Muscle layer of colon (tissue), 2 donors: ENCODE results near the gene LRIG3.
A peak's percentile ranks its signal among the peaks of the same experiment; 100 is the strongest.

Experiments
- H3K27ac ChIP-seq: one replicate; pipeline ENCODE4 v1.7.0; 2013; ENCODE audit warnings: low read depth, mild to moderate bottlenecking, low read length, moderate library complexity
- H3K27me3 ChIP-seq, 2 donors: one replicate each; pipeline ENCODE4 v1.7.0; 2013; ENCODE audit warnings: low read length in 2 of 2, mild to moderate bottlenecking in 2 of 2; ENCODE audit not compliant: insufficient read depth in 2 of 2, control insufficient read depth in 1 of 2
- H3K36me3 ChIP-seq: one replicate; pipeline ENCODE4 v1.7.0; 2013; ENCODE audit warnings: mild to moderate bottlenecking, low read length; ENCODE audit not compliant: insufficient read depth
- H3K4me1 ChIP-seq: one replicate; pipeline ENCODE4 v1.7.0; 2013; ENCODE audit warnings: mild to moderate bottlenecking, low read length; ENCODE audit not compliant: insufficient read depth
- H3K4me3 ChIP-seq, 2 donors: one replicate each; pipeline ENCODE4 v1.7.0; 2013; ENCODE audit warnings: low read length in 2 of 2, low read depth in 1 of 2, mild to moderate bottlenecking in 1 of 2, moderate library complexity in 1 of 2
- H3K9ac ChIP-seq: one replicate; pipeline ENCODE4 v1.7.0; 2013; ENCODE audit warnings: low read length
- H3K9me3 ChIP-seq: one replicate; pipeline ENCODE4 v1.7.0; 2013; ENCODE audit warnings: mild to moderate bottlenecking, low read length
- donor health status: abdominal sarcoma.
- donor health status: Adenocarcinoma of cecum.

Gene LRIG3

GRCh38 chr12:58927120-58927519 lies 6.8 kb upstream of the LRIG3 start:
- Histone ChIP-seq H3K4me3 (no peak overlapping the region), H3K4me1 (no peaks in the 10 kb centered on the region), H3K9ac (no peak overlapping the region), H3K27me3 (no peaks in the 10 kb centered on the region), H3K27ac (no peak overlapping the region), H3K36me3 (no peaks in the 10 kb centered on the region), H3K9me3 (no peaks in the 10 kb centered on the region)

DNA sequence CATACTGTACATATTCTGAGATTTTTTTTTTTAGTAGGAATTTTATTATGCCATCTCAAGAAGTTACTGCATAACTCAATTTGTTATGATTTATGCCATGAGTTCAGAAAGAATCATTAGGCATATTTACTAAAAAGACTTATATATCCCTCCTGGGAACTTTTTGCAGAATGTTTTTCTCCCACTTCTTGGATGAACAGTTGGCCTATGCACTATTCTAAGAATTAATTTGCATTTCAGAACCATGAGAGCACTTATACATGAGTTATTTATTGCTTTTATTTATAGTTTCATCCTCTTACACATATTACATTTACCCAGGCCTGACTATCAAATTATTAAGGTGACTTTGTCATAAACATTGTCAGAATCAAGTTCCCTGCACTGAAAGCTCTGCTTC lies 6.3 kb upstream of the LRIG3 start:
- H3K36me3 ChIP-seq = no peaks in the 10 kb centered on the region
- H3K27ac ChIP-seq = no peak overlapping the region
- H3K9me3 ChIP-seq = no peaks in the 10 kb centered on the region
- H3K27me3 ChIP-seq = no peaks in the 10 kb centered on the region
- no peak overlapping the region for H3K9ac ChIP-seq
- no peaks in the 10 kb centered on the region for H3K4me1 ChIP-seq
- H3K4me3 ChIP-seq = no peak overlapping the region

- H3K9me3 ChIP-seq = no peaks in the 10 kb centered on the region
- H3K4me3 ChIP-seq = no peak overlapping the region
- no peaks in the 10 kb centered on the region for H3K27me3 ChIP-seq
- H3K27ac ChIP-seq = no peak overlapping the region
- H3K9ac ChIP-seq = no peak overlapping the region
- H3K4me1 ChIP-seq = no peaks in the 10 kb centered on the region
- H3K36me3 ChIP-seq = no peaks in the 10 kb centered on the region
These were observed 5.4 kb upstream of the LRIG3 start for GRCh38 chr12:58925751-58926150.

- no peak overlapping the region for H3K9ac ChIP-seq
- H3K4me1 ChIP-seq = no peaks in the 10 kb centered on the region
- H3K4me3 ChIP-seq = no peak overlapping the region
- no peaks in the 10 kb centered on the region for H3K27me3 ChIP-seq
- no peaks in the 10 kb centered on the region for H3K36me3 ChIP-seq
- H3K9me3 ChIP-seq = no peaks in the 10 kb centered on the region
- H3K27ac ChIP-seq = no peak overlapping the region
These were observed 4.9 kb upstream of the LRIG3 start for GRCh38 chr12:58925111-58925611.

GRCh38 chr12:58924652-58925051 lies 4.3 kb upstream of the LRIG3 start:
- Histone ChIP-seq H3K4me1 (no peaks in the 10 kb centered on the region), H3K9ac (no peak overlapping the region), H3K4me3 (no peak overlapping the region), H3K27me3 (no peaks in the 10 kb centered on the region), H3K36me3 (no peaks in the 10 kb centered on the region), H3K27ac (no peak overlapping the region), H3K9me3 (no peaks in the 10 kb centered on the region)

DNA sequence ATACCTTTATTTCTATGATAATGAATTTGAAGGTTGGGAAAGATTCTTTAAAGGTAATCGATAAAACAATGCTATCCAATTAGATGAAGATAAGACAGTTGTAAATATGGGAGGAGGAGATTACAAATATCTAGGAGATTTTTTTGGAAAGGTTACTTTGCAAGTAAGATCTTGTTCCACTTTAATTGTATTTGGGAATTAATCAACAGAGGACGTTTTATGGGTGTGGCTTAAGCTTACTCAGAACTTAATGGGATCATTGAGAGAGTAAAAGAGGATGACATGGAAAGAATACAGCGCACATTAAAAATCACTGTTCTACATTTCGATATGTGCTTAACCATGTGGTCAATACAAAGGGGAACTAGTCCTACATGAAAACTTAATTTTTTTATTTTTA lies 3.5 kb upstream of the LRIG3 start:
- no peaks in the 10 kb centered on the region for H3K9me3 ChIP-seq
- no peaks in the 10 kb centered on the region for H3K36me3 ChIP-seq
- no peaks in the 10 kb centered on the region for H3K4me1 ChIP-seq
- no peaks in the 10 kb centered on the region for H3K27me3 ChIP-seq
- H3K27ac ChIP-seq = no peak overlapping the region
- H3K9ac ChIP-seq = no peak overlapping the region
- no peak overlapping the region for H3K4me3 ChIP-seq

DNA sequence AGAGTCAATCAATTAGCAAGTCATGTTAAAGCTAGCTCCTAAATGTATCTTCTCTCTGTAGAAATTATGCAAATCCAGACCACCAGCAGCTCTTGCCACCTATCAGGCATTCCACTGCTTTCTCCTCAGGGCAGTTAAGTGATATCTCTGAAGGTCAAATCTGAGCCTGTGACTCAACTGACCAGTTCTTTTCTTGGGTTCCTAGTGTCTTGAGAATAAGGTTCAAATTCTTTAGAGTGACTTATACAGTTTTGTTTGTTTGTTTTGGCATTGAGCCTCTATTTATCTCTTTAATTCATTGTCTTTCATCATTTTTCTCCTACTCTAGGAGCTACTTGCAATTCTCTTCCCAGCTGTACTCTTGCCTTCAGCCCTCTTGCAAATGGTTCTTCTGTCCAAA lies 2.5 kb upstream of the LRIG3 start:
- no peak overlapping the region for H3K27ac ChIP-seq
- H3K36me3 ChIP-seq = no peaks in the 10 kb centered on the region
- no peak overlapping the region for H3K9ac ChIP-seq
- no peaks in the 10 kb centered on the region for H3K27me3 ChIP-seq
- no peak overlapping the region for H3K4me3 ChIP-seq
- H3K9me3 ChIP-seq = no peaks in the 10 kb centered on the region
- H3K4me1 ChIP-seq = no peaks in the 10 kb centered on the region

GRCh38 chr12:58920961-58921861 lies 907 bp upstream of the LRIG3 start:
- H3K4me1 ChIP-seq = peaks cover under 1% of the 10 kb centered on the region
- H3K36me3 ChIP-seq = no peaks in the 10 kb centered on the region
- no peaks in the 10 kb centered on the region for H3K9me3 ChIP-seq
- no peaks in the 10 kb centered on the region for H3K27me3 ChIP-seq
- H3K27ac ChIP-seq = peak overlapping the region; percentile 90
- H3K4me3 ChIP-seq = peak overlapping the region in 1 of 2 donors; percentile 96
- no peak overlapping the region for H3K9ac ChIP-seq

GRCh38 chr12:58919231-58920101 lies 838 bp downstream of the LRIG3 start:
- no peaks in the 10 kb centered on the region for H3K27me3 ChIP-seq
- peak overlapping the region; percentile 88 to 96 for H3K4me3 ChIP-seq
- H3K9me3 ChIP-seq = no peaks in the 10 kb centered on the region
- H3K27ac ChIP-seq = peak overlapping the region; percentile 90
- H3K4me1 ChIP-seq = peaks cover 17% of the 10 kb centered on the region
- H3K36me3 ChIP-seq = no peaks in the 10 kb centered on the region
- H3K9ac ChIP-seq = peak overlapping the region; percentile 83

GRCh38 chr12:58918469-58918844 lies 1.8 kb downstream of the LRIG3 start:
- Histone ChIP-seq H3K36me3 (peaks cover 3% of the 10 kb centered on the region), H3K9me3 (no peaks in the 10 kb centered on the region), H3K27me3 (no peaks in the 10 kb centered on the region), H3K4me1 (peaks cover 27% of the 10 kb centered on the region), H3K27ac (peak overlapping the region; percentile 90), H3K9ac (peak overlapping the region; percentile 83), H3K4me3 (peak overlapping the region; percentile 88 to 96)

DNA sequence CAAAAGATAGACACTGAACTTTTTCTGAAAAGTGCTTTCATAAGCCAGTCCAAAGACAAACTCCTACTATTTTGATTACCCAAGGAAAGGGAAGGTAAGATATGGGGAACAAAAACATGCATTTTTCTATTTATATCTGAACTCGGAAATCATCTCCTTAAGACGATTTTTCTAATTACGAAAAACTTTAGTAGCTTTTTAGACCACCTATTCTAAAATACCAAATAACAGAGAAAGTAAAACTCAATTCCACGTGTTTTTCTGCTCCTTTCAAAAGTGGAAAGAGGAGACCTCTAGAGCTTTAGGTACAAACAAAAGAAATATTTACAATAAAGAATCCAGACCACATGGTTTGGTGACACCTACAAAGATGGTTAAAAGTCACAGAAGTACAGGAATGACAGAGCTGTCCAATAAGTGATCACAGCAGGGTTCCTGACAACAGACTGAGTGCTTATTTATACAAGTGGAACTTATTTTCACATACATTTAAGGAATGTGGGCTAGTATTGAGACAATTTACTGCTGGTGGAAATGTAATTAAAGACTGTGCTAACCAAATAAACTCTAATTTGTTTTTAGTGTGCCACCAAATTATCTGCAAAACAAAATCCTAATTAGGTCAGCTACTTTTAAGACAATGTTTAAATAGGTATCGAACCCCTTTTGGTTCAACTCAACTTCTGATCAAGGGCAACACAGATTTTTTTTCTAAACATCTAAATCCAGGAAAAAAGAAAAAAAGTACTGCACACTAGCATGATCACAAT lies 2.4 kb downstream of the LRIG3 start:
- H3K9me3 ChIP-seq = no peaks in the 10 kb centered on the region
- no peaks in the 10 kb centered on the region for H3K27me3 ChIP-seq
- H3K9ac ChIP-seq = peak overlapping the region; percentile 83
- peaks cover 27% of the 10 kb centered on the region for H3K4me1 ChIP-seq
- H3K4me3 ChIP-seq = peak overlapping the region; percentile 13 to 96
- peak overlapping the region; percentile 90 for H3K27ac ChIP-seq
- peaks cover 6% of the 10 kb centered on the region for H3K36me3 ChIP-seq
